Measurements from ENCODE around the gene SH3RF2. TPM values are rescaled to one million over a fixed set of nuclear protein-coding genes. Genes with fewer than 3 reads are reported as not detected.
"Not testable (repeated sequence)": the region's sequence is repeated elsewhere in the genome, so short reads cannot be mapped to it uniquely, and the experiment has no call there.

The SH3RF2 gene
- total RNA-seq, 1 experiment from 2014 or later: not detected

GRCh38 chr5:145946112-145946861, 9.9 kb downstream of the SH3RF2 start:
- no peak overlapping the region for H3K27ac ChIP-seq (ENCODE audit: low read length)
- no peaks in the 10 kb centered on the region for H3K36me3 ChIP-seq (ENCODE audit: insufficient read depth, low read length)
- no peaks in the 10 kb centered on the region for H4K20me1 ChIP-seq (ENCODE audit: insufficient read depth, low read depth, low read length)
- no peak for DNase-seq
- no peaks in the 10 kb centered on the region for H3K9me3 ChIP-seq (ENCODE audit: low read length)
- no peak overlapping the region for H3K4me3 ChIP-seq (ENCODE audit: low read length)
- no peak overlapping the region for H3K9ac ChIP-seq (ENCODE audit: low read length)
- no peaks in the 10 kb centered on the region for H3K9me2 ChIP-seq (replicated peaks; ENCODE audit: insufficient read depth, low read length)
- no peaks in the 10 kb centered on the region for H3K79me2 ChIP-seq (ENCODE audit: low read length)
- H2AFZ ChIP-seq (ENCODE audit: low read length): no peak overlapping the region
- peaks cover 16% of the 10 kb centered on the region for H3K4me1 ChIP-seq (ENCODE audit: low read length)
- no peaks in the 10 kb centered on the region for H3K27me3 ChIP-seq (ENCODE audit: low read length)
- no peak overlapping the region for H3K4me2 ChIP-seq (ENCODE audit: low read depth, low read length, poor library complexity, severe bottlenecking)

DNA sequence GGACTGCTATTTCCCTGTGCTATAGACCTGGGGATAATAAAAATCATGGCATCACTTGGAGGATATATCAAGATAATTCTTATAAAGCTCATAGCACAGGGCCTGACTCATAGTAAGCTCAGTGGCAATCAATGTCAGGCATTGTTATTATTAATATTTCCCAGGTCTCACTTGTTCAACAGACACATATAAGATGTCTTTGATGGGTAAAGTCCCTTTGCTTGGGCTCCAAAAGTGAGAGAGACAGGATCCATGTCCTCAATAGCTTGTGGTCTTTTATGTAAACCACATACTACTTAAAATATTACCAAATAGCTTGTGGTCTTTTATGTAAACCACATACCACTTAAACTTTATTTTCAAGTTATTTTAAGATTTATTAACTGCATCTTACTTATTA, 11.2 kb downstream of the SH3RF2 start:
- Histone ChIP-seq H3K27ac (ENCODE audit: low read length) (no peak overlapping the region), H3K9me2 (replicated peaks; ENCODE audit: insufficient read depth, low read length) (no peaks in the 10 kb centered on the region), H3K9ac (ENCODE audit: low read length) (no peak overlapping the region), H3K9me3 (ENCODE audit: low read length) (no peaks in the 10 kb centered on the region), H3K36me3 (ENCODE audit: insufficient read depth, low read length) (no peaks in the 10 kb centered on the region), H4K20me1 (ENCODE audit: insufficient read depth, low read depth, low read length) (no peaks in the 10 kb centered on the region), H3K27me3 (ENCODE audit: low read length) (no peaks in the 10 kb centered on the region), H3K4me2 (ENCODE audit: low read depth, low read length, poor library complexity, severe bottlenecking) (no peak overlapping the region), H3K4me3 (ENCODE audit: low read length) (no peak overlapping the region), H3K79me2 (ENCODE audit: low read length) (no peaks in the 10 kb centered on the region), H3K4me1 (ENCODE audit: low read length) (peaks cover 16% of the 10 kb centered on the region), H2AFZ (ENCODE audit: low read length) (no peak overlapping the region)
- DNase-seq: no peak

DNA sequence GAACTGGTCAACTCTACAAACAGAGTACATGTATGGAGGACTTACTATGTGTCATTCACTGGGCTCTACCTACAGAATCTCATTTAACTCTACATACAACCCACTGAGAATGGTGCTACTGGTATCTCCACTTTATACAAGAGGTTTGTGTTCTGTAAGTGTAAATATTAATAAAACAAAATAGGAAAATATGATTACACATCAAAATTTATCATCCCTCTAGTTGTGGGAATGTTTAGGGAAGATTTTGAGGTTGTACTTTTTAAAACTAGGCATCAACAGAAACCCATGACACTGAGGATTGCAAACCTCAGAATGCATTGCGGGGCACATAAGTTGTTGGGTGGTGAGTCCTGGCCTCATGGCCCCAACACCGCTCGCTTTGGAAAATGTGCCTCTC, 11.7 kb downstream of the SH3RF2 start:
- Histone ChIP-seq H3K27me3 (ENCODE audit: low read length) (no peaks in the 10 kb centered on the region), H3K9ac (ENCODE audit: low read length) (no peak overlapping the region), H3K4me3 (ENCODE audit: low read length) (no peak overlapping the region), H3K4me2 (ENCODE audit: low read depth, low read length, poor library complexity, severe bottlenecking) (no peak overlapping the region), H2AFZ (ENCODE audit: low read length) (no peak overlapping the region), H3K4me1 (ENCODE audit: low read length) (peaks cover 16% of the 10 kb centered on the region), H3K27ac (ENCODE audit: low read length) (no peak overlapping the region), H3K36me3 (ENCODE audit: insufficient read depth, low read length) (no peaks in the 10 kb centered on the region), H4K20me1 (ENCODE audit: insufficient read depth, low read depth, low read length) (no peaks in the 10 kb centered on the region), H3K9me2 (replicated peaks; ENCODE audit: insufficient read depth, low read length) (no peaks in the 10 kb centered on the region), H3K9me3 (ENCODE audit: low read length) (no peaks in the 10 kb centered on the region), H3K79me2 (ENCODE audit: low read length) (no peaks in the 10 kb centered on the region)
- no peak for DNase-seq

DNA sequence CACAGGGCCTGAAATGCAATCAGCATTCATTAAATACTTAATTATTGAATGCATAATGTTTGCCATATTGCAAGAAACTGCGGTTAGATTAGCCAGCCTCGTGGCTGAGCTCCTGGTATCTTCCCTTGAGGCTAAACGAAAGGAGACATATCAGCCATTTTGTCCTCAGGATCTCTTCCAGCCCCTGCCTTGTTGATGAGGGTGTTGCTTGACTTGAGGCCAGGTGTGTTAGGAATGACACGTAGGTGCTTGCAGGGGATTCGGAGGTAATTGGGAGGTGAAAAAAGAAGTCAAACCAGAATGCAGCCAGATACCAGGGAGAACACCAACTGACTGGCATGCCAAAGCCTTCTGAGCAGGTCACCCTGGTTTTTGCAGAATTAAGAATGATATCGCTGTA, 12.5 kb downstream of the SH3RF2 start:
- Histone ChIP-seq H3K36me3 (ENCODE audit: insufficient read depth, low read length) (no peaks in the 10 kb centered on the region), H3K9ac (ENCODE audit: low read length) (no peak overlapping the region), H3K4me2 (ENCODE audit: low read depth, low read length, poor library complexity, severe bottlenecking) (no peak overlapping the region), H3K9me2 (replicated peaks; ENCODE audit: insufficient read depth, low read length) (no peaks in the 10 kb centered on the region), H3K79me2 (ENCODE audit: low read length) (no peaks in the 10 kb centered on the region), H4K20me1 (ENCODE audit: insufficient read depth, low read depth, low read length) (no peaks in the 10 kb centered on the region), H3K9me3 (ENCODE audit: low read length) (no peaks in the 10 kb centered on the region), H3K4me1 (ENCODE audit: low read length) (peaks cover 7% of the 10 kb centered on the region), H3K4me3 (ENCODE audit: low read length) (no peak overlapping the region), H3K27me3 (ENCODE audit: low read length) (no peaks in the 10 kb centered on the region), H2AFZ (ENCODE audit: low read length) (no peak overlapping the region), H3K27ac (ENCODE audit: low read length) (no peak overlapping the region)
- no peak for DNase-seq

DNA sequence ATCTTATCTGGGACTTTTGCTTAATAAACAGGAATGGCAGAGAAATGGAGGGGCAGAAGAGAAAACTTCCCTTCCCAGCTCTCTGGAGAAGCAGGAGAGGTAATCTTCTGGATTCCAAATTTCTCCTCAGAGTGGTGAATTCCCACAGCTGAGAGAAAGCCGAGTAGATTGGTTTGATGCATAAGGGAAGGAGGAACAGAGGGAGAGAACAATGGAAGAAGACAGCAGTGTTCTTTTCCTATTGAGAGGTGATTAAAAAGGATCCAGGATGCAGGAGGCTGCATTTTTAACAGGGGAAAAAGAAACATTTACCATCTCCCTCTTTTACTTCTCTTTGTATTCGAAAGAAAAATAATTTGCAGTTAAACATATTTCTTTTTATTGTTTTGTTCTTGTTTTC, 13.1 kb downstream of the SH3RF2 start:
- Histone ChIP-seq H3K9ac (ENCODE audit: low read length) (no peak overlapping the region), H2AFZ (ENCODE audit: low read length) (no peak overlapping the region), H3K4me1 (ENCODE audit: low read length) (peaks cover 1% of the 10 kb centered on the region), H3K27me3 (ENCODE audit: low read length) (no peaks in the 10 kb centered on the region), H3K9me2 (replicated peaks; ENCODE audit: insufficient read depth, low read length) (no peaks in the 10 kb centered on the region), H3K79me2 (ENCODE audit: low read length) (no peaks in the 10 kb centered on the region), H3K36me3 (ENCODE audit: insufficient read depth, low read length) (no peaks in the 10 kb centered on the region), H3K27ac (ENCODE audit: low read length) (no peak overlapping the region), H3K4me2 (ENCODE audit: low read depth, low read length, poor library complexity, severe bottlenecking) (no peak overlapping the region), H4K20me1 (ENCODE audit: insufficient read depth, low read depth, low read length) (no peaks in the 10 kb centered on the region), H3K4me3 (ENCODE audit: low read length) (no peak overlapping the region), H3K9me3 (ENCODE audit: low read length) (no peaks in the 10 kb centered on the region)
- DNase-seq: no peak

- Histone ChIP-seq H3K9me3 (ENCODE audit: low read length) (no peaks in the 10 kb centered on the region), H3K9me2 (replicated peaks; ENCODE audit: insufficient read depth, low read length) (no peaks in the 10 kb centered on the region), H3K36me3 (ENCODE audit: insufficient read depth, low read length) (no peaks in the 10 kb centered on the region), H3K9ac (ENCODE audit: low read length) (no peak overlapping the region), H3K4me1 (ENCODE audit: low read length) (no peaks in the 10 kb centered on the region), H3K79me2 (ENCODE audit: low read length) (no peaks in the 10 kb centered on the region), H4K20me1 (ENCODE audit: insufficient read depth, low read depth, low read length) (no peaks in the 10 kb centered on the region), H3K4me3 (ENCODE audit: low read length) (no peak overlapping the region), H3K4me2 (ENCODE audit: low read depth, low read length, poor library complexity, severe bottlenecking) (no peak overlapping the region), H3K27me3 (ENCODE audit: low read length) (no peaks in the 10 kb centered on the region), H3K27ac (ENCODE audit: low read length) (no peak overlapping the region), H2AFZ (ENCODE audit: low read length) (no peak overlapping the region)
- DNase-seq: no peak
Measured at GRCh38 chr5:145951071-145951470, 14.7 kb downstream of the SH3RF2 start.

GRCh38 chr5:145953202-145953601, 16.8 kb downstream of the SH3RF2 start:
- Histone ChIP-seq H3K4me1 (ENCODE audit: low read length) (no peaks in the 10 kb centered on the region), H3K36me3 (ENCODE audit: insufficient read depth, low read length) (no peaks in the 10 kb centered on the region), H3K4me2 (ENCODE audit: low read depth, low read length, poor library complexity, severe bottlenecking) (no peak overlapping the region), H4K20me1 (ENCODE audit: insufficient read depth, low read depth, low read length) (no peaks in the 10 kb centered on the region), H3K9me3 (ENCODE audit: low read length) (no peaks in the 10 kb centered on the region), H3K27me3 (ENCODE audit: low read length) (no peaks in the 10 kb centered on the region), H3K9me2 (replicated peaks; ENCODE audit: insufficient read depth, low read length) (no peaks in the 10 kb centered on the region), H3K9ac (ENCODE audit: low read length) (no peak overlapping the region), H3K79me2 (ENCODE audit: low read length) (no peaks in the 10 kb centered on the region), H2AFZ (ENCODE audit: low read length) (no peak overlapping the region), H3K4me3 (ENCODE audit: low read length) (no peak overlapping the region), H3K27ac (ENCODE audit: low read length) (no peak overlapping the region)
- DNase-seq: no peak

DNA sequence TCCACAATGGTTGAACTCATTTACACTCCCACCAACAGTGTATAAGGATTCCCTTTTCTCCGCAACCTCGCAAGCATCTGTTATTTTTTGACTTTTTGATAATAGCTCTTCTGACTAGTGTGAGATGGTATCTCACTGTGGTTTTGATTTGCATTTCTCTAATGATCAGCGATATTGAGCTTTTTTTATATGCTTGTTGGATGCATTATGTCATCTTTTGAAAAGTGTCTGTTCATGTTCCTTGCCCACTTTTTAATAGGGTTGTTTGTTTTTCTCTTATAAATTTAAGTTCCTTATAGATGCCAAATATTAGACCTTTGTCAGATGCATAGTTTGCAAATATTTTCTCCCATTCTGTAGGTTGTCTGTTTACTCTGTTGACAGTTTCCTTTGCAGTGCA, 17.8 kb downstream of the SH3RF2 start:
- not testable (repeated sequence) for H4K20me1 ChIP-seq (ENCODE audit: insufficient read depth, low read depth, low read length); H2AFZ ChIP-seq (ENCODE audit: low read length); H3K27me3 ChIP-seq (ENCODE audit: low read length); H3K79me2 ChIP-seq (ENCODE audit: low read length); H3K9me3 ChIP-seq (ENCODE audit: low read length); H3K4me2 ChIP-seq (ENCODE audit: low read depth, low read length, poor library complexity, severe bottlenecking); DNase-seq; H3K27ac ChIP-seq (ENCODE audit: low read length); H3K36me3 ChIP-seq (ENCODE audit: insufficient read depth, low read length); H3K4me1 ChIP-seq (ENCODE audit: low read length); H3K4me3 ChIP-seq (ENCODE audit: low read length); H3K9me2 ChIP-seq (replicated peaks; ENCODE audit: insufficient read depth, low read length); H3K9ac ChIP-seq (ENCODE audit: low read length)
